Measurements from ENCODE around the gene SORL1. TPM values are rescaled to one million over a fixed set of nuclear protein-coding genes. Genes with fewer than 3 reads are reported as not detected.

SORL1 gene
- total RNA-seq, 4 donors from 2014 or later = 3.0 to 12.3 (median 8.1) TPM

- Histone ChIP-seq H3K27me3 (no peaks in the 10 kb centered on the region), H3K27ac (replicated peaks in 1 of 4) (peak overlapping the region; percentile 86 to 92 (median 88)), H3K9me3 (no peaks in the 10 kb centered on the region), H3K4me1 (peaks cover 10 to 34% (median 31%) of the 10 kb centered on the region in 4 donors), H3K4me3 (peak overlapping the region; percentile 47 to 61 (median 51)), H3K36me3 (no peaks in the 10 kb centered on the region)
- DNase-seq (ENCODE audit: extremely low spot score) = no peak
- intact Hi-C loops (cut with DNase I) = loop anchor here (1.0 to 10.0 kb wide), 6 partner anchors 67 to 850 kb away; no protein-coding TSS in a partner anchor
- 18% methylated on average over 16 of the region's 16 CpGs for WGBS
- TF ChIP-seq POLR2AphosphoS5 (IDR thresholded peaks at IDR 0.05) (peak in 1 of 2 donors; percentile 42), EP300 (IDR thresholded peaks at IDR 0.05) (no peak), CTCF (IDR thresholded peaks at IDR 0.05) (no peak), POLR2A (IDR thresholded peaks at IDR 0.05; ENCODE audit: low read depth) (no peak)
Observed at GRCh38 chr11:121654843-121655536, 202.9 kb downstream of the SORL1 start.

- no peaks in the 10 kb centered on the region for H3K27me3 ChIP-seq
- H3K4me3 ChIP-seq = peak overlapping the region; percentile 47 to 61 (median 51)
- no peaks in the 10 kb centered on the region for H3K36me3 ChIP-seq
- intact Hi-C loops (cut with DNase I) = loop anchor here (1.0 to 10.0 kb wide), 5 partner anchors 67 to 849 kb away; no protein-coding TSS in a partner anchor
- 1% methylated on average over 26 of the region's 44 CpGs for WGBS
- TF ChIP-seq EP300 (IDR thresholded peaks at IDR 0.05) (peak; percentile 36), CTCF (IDR thresholded peaks at IDR 0.05) (peak; percentile 80 to 93 (median 91)), POLR2AphosphoS5 (IDR thresholded peaks at IDR 0.05) (peak; percentile 42 to 68), POLR2A (IDR thresholded peaks at IDR 0.05; ENCODE audit: low read depth) (no peak)
- H3K9me3 ChIP-seq = no peaks in the 10 kb centered on the region
- peak; percentile 96 for DNase-seq (ENCODE audit: extremely low spot score)
- H3K27ac ChIP-seq (replicated peaks in 1 of 4) = peak overlapping the region; percentile 86 to 92 (median 88)
- H3K4me1 ChIP-seq = peaks cover 10 to 34% (median 31%) of the 10 kb centered on the region in 4 donors
Observed at GRCh38 chr11:121655537-121656327, 203.6 kb downstream of the SORL1 start.

GRCh38 chr11:121656328-121657090 is 204.4 kb downstream of the SORL1 start:
- peak; percentile 80 for DNase-seq (ENCODE audit: extremely low spot score)
- H3K4me3 ChIP-seq = peak overlapping the region; percentile 47 to 61 (median 51)
- WGBS = 40% methylated on average over 17 of the region's 19 CpGs
- intact Hi-C loops (cut with DNase I) = loop anchor here (5.0 to 10.0 kb wide), 3 partner anchors 66 to 546 kb away; no protein-coding TSS in a partner anchor
- peaks cover 14 to 34% (median 32%) of the 10 kb centered on the region in 4 donors for H3K4me1 ChIP-seq
- H3K27me3 ChIP-seq = no peaks in the 10 kb centered on the region
- no peaks in the 10 kb centered on the region for H3K36me3 ChIP-seq
- H3K9me3 ChIP-seq = no peaks in the 10 kb centered on the region
- no peak for TF ChIP-seq POLR2AphosphoS5 (IDR thresholded peaks at IDR 0.05)
- no peak for TF ChIP-seq POLR2A (IDR thresholded peaks at IDR 0.05; ENCODE audit: low read depth)
- TF ChIP-seq EP300 (IDR thresholded peaks at IDR 0.05) = no peak
- peak overlapping the region; percentile 86 to 92 (median 88) for H3K27ac ChIP-seq (replicated peaks in 1 of 4)

GRCh38 chr11:121657146-121657545 is 205.0 kb downstream of the SORL1 start:
- H3K4me3 ChIP-seq = no peak overlapping the region
- TF ChIP-seq POLR2AphosphoS5 (IDR thresholded peaks at IDR 0.05) = no peak
- no peak for TF ChIP-seq POLR2A (IDR thresholded peaks at IDR 0.05; ENCODE audit: low read depth)
- no peak for TF ChIP-seq EP300 (IDR thresholded peaks at IDR 0.05)
- TF ChIP-seq CTCF (IDR thresholded peaks at IDR 0.05) = no peak
- no peaks in the 10 kb centered on the region for H3K9me3 ChIP-seq
- DNase-seq (ENCODE audit: extremely low spot score) = peak; percentile 86
- peaks cover 16 to 40% (median 35%) of the 10 kb centered on the region in 4 donors for H3K4me1 ChIP-seq
- WGBS = 100% methylated on average over 2 of the region's 6 CpGs
- no peaks in the 10 kb centered on the region for H3K36me3 ChIP-seq
- H3K27ac ChIP-seq (replicated peaks in 1 of 4) = peak overlapping the region; percentile 86 to 92 (median 88)
- intact Hi-C loops (cut with DNase I) = loop anchor here (5.0 to 10.0 kb wide), 3 partner anchors 65 to 545 kb away; no protein-coding TSS in a partner anchor
- no peaks in the 10 kb centered on the region for H3K27me3 ChIP-seq
